Measurements from ENCODE around the gene CCDC78.
A peak's percentile ranks its signal among the peaks of the same experiment; 100 is the strongest.

CCDC78 gene

GRCh38 chr16:680967-681745 is 45.1 kb downstream of the CCDC78 start:
- CTCF ChIA-PET, result no interaction called here
- TF ChIP-seq LEF1 (IDR thresholded peaks at IDR 0.05; ENCODE audit: borderline replicate concordance), result no peak
- TF ChIP-seq CTBP1 (IDR thresholded peaks at IDR 0.05; ENCODE audit: borderline replicate concordance), result no peak
- TF ChIP-seq NFRKB (IDR thresholded peaks at IDR 0.05), result no peak
- no peak for TF ChIP-seq SP1 (IDR thresholded peaks at IDR 0.05)
- no peak for TF ChIP-seq BHLHE40 (IDR thresholded peaks at IDR 0.05; ENCODE audit: borderline replicate concordance)
- no peak for TF ChIP-seq L3MBTL2 (conservative IDR thresholded peaks at IDR 0.05)
- no peak for TF ChIP-seq HDGF (IDR thresholded peaks at IDR 0.05; ENCODE audit: borderline replicate concordance)
- POLR2A ChIA-PET, result interaction anchor here (0.8 to 3.0 kb wide), 13 partner anchors 9 to 45 kb away, joined by 3 to 33 read pairs (median 5); partner anchors contain the start of genes ANTKMT, METTL26, RHOT2 and WDR24
- no peak for DNase-seq (ENCODE audit: extremely low spot score)

- CTCF ChIA-PET, result no interaction called here
Observed at GRCh38 chr16:680625-680945, 45.7 kb downstream of the CCDC78 start.

DNA sequence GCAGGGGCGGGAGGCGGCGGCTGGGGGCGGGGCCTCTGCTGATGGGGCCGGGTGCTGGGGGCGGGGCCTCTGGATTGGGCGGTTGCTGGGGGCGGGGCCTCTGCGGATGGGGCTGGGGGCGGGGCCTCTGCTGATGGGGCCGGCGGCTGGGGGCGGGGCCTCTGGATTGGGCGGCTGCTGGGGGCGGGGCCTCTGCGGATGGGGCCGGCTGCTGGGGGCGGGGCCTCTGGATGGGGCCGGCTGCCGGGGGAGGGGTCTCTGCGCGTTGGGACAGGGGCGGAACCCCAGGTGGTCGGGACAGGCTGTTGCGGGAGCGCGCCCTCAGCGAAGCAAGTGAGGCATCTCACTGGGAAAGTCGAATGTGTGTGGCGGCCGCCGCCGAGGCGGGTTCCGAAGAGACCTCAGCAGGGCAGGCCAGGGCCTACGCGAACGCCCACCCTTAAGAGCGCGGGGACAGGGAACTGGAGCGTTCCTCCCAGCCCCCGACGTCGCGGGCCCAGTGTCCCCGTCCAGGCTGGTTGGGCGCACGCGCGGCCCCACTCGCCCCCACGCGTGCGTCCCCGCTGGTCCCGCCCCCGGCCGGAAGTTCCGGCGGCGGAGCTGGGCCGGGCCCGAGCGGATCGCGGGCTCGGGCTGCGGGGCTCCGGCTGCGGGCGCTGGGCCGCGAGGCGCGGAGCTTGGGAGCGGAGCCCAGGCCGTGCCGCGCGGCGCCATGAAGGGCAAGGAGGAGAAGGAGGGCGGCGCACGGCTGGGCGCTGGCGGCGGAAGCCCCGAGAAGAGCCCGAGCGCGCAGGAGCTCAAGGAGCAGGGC is 46.2 kb downstream of the CCDC78 start, which contains the start of gene STUB1:
TSS of gene STUB1 (plus strand) at position 597 of the 811 bp plus-strand sequence. CDS start at position 713, 116 bp downstream.
- TF ChIP-seq TARDBP (IDR thresholded peaks at IDR 0.05) (0 out of 2 replicates have a peak, but pooled peaks have one; percentile 28), HDGF (IDR thresholded peaks at IDR 0.05; ENCODE audit: borderline replicate concordance) (no peak), FOXM1 (IDR thresholded peaks at IDR 0.05; ENCODE audit: borderline replicate concordance) (0 out of 2 replicates have a peak, but pooled peaks have one; percentile 12)
- TF ChIP-seq, protein P1, sequence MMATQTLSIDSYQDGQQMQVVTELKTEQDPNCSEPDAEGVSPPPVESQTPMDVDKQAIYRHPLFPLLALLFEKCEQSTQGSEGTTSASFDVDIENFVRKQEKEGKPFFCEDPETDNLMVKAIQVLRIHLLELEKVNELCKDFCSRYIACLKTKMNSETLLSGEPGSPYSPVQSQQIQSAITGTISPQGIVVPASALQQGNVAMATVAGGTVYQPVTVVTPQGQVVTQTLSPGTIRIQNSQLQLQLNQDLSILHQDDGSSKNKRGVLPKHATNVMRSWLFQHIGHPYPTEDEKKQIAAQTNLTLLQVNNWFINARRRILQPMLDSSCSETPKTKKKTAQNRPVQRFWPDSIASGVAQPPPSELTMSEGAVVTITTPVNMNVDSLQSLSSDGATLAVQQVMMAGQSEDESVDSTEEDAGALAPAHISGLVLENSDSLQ (IDR thresholded peaks at IDR 0.05), result no peak

More at GRCh38 chr16:680625-680945, 45.7 kb downstream of the CCDC78 start:
- no peak for DNase-seq (ENCODE audit: extremely low spot score)
- POLR2A ChIA-PET, result interaction anchor here (0.6 to 3.0 kb wide), 11 partner anchors 8 to 112 kb away, joined by 3 to 33 read pairs (median 4); partner anchors contain the start of genes ANTKMT and WDR24
- TF ChIP-seq SUZ12 (IDR thresholded peaks at IDR 0.05), result no peak
- no peak for TF ChIP-seq FOXM1 (IDR thresholded peaks at IDR 0.05; ENCODE audit: borderline replicate concordance)
- TF ChIP-seq ELF4 (IDR thresholded peaks at IDR 0.05), result no peak
- no peak for TF ChIP-seq NFRKB (IDR thresholded peaks at IDR 0.05)
- no peak for TF ChIP-seq L3MBTL2 (conservative IDR thresholded peaks at IDR 0.05)
- TF ChIP-seq LEF1 (IDR thresholded peaks at IDR 0.05; ENCODE audit: borderline replicate concordance), result no peak

DNA sequence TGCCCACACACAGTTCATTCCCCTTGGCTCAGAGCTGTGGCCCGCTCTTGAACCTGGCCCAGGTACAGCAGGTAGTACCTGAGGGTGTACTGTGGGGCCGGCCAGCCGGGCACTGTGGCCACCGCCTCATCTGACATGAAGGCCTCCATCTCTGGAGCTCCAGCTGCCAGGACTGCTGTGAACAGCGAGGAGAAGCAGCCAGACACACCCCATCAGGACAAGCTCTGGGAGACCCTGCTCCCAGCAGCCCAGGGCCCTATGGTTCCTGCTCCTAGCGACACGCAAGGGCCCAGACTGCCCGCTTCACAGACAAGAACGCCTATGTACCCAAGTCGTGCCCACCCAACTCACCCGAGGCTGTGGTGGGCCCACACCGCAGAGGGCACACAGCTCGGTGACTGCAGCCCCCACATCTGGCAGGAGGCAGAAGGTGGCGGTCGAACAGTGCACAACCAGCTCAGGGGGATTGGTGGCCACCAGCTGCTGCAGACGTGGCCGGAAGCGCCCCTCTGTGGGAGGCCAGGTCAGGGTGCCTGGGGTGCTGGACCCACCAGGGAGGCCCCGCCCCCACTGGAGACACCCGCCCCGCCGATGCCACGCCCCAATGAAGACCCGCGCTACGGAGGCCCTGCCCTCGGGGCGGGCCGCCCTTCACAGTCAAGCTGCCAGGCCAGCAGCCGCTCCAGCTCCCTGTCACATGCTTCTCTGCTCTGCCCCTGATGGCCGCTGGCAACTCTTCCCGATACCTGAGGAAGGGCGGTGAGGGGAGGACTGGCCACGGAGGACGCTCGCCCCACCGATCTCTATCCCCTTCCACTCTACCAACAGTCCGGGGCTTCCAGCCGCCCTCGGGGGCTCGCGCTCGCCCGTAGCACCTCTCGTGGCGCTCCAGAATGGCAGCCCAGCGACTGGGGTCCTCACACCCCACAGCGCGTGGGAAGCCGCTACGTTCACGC is 47.1 kb downstream of the CCDC78 start:
- TF ChIP-seq NFRKB (IDR thresholded peaks at IDR 0.05), result no peak
- TF ChIP-seq ELF4 (IDR thresholded peaks at IDR 0.05), result no peak
- peak; percentile 50 for DNase-seq (ENCODE audit: extremely low spot score)
- POLR2A ChIA-PET, result interaction anchor here (0.7 to 2.9 kb wide), 5 partner anchors 10 to 30 kb away, joined by 3 to 16 read pairs (median 9); partner anchors contain the start of genes RHOT2, WDR24 and WDR90
- CTCF ChIA-PET, result interaction anchor here (0.7 to 1.4 kb wide), 2 partner anchors 15 to 19 kb away, joined by 5 to 9 read pairs; no protein-coding TSS in a partner anchor

More for the DNA sequence above, 46.2 kb downstream of the CCDC78 start, which contains the start of gene STUB1:
- ChIA-PET CTCF (no interaction called here), POLR2A (interaction anchor here (0.6 to 3.0 kb wide), 11 partner anchors 7 to 111 kb away, joined by 3 to 33 read pairs (median 5); partner anchors contain the start of genes ANTKMT, WDR24 and WDR90)
- DNase-seq (ENCODE audit: extremely low spot score), result peak; percentile 80

GRCh38 chr16:678209-678857 is 47.9 kb downstream of the CCDC78 start:
- TF ChIP-seq ZNF384 (IDR thresholded peaks at IDR 0.05) (no peak), TARDBP (IDR thresholded peaks at IDR 0.05) (no peak), L3MBTL2 (conservative IDR thresholded peaks at IDR 0.05) (no peak)
- POLR2A ChIA-PET, result interaction anchor here (1.9 to 2.9 kb wide), 3 partner anchors 9 to 30 kb away, joined by 9 to 16 read pairs (median 11); partner anchors contain the start of genes WDR24 and WDR90
- CTCF ChIA-PET, result interaction anchor here (0.7 to 1.4 kb wide), 2 partner anchors 15 to 18 kb away, joined by 5 to 9 read pairs; no protein-coding TSS in a partner anchor
- DNase-seq (ENCODE audit: extremely low spot score), result no peak

GRCh38 chr16:677316-678190 is 48.7 kb downstream of the CCDC78 start:
- ChIA-PET POLR2A (interaction anchor here (1.9 to 2.9 kb wide), 2 partner anchors 12 to 29 kb away, joined by 11 to 16 read pairs; partner anchors contain the start of genes WDR24 and WDR90), CTCF (no interaction called here)
- no peak for TF ChIP-seq L3MBTL2 (conservative IDR thresholded peaks at IDR 0.05)
- TF ChIP-seq SUZ12 (IDR thresholded peaks at IDR 0.05), result no peak
- no peak for TF ChIP-seq ELF4 (IDR thresholded peaks at IDR 0.05)
- TF ChIP-seq, protein P1 (IDR thresholded peaks at IDR 0.05), result no peak
- TF ChIP-seq NFRKB (IDR thresholded peaks at IDR 0.05), result no peak
- no peak for TF ChIP-seq FOXK2 (IDR thresholded peaks at IDR 0.05)
- TF ChIP-seq SP1 (IDR thresholded peaks at IDR 0.05), result no peak
- TF ChIP-seq ZNF384 (IDR thresholded peaks at IDR 0.05), result no peak
- no peak for TF ChIP-seq TARDBP (IDR thresholded peaks at IDR 0.05)
- TF ChIP-seq HDGF (IDR thresholded peaks at IDR 0.05; ENCODE audit: borderline replicate concordance), result no peak
- DNase-seq (ENCODE audit: extremely low spot score), result no peak

Data from HEK293T (cell line).